ENCODE data around the gene TMEM175.

TMEM175 gene

DNA sequence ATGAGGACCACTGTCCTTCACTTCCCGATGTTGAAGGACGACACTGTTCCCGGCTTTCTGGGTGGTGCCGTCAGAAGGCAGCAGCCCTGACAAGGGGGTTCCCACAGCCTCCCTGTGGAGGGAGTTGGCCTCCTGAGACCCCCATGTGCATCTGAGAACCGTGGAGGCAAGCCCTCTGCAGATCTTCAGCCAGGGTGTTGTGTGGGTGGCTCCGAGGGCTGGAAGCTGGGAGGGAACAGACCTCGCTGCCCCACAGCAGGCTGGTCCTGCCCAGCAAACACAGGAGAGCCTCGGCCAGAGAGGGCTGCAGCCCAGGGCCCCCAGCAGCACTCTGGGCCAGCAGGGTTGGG is 24.9 kb downstream of the TMEM175 start:
- in situ Hi-C loops (cut with HindIII; ENCODE audit: low sequenced_read_pairs): no loop called here

DNA sequence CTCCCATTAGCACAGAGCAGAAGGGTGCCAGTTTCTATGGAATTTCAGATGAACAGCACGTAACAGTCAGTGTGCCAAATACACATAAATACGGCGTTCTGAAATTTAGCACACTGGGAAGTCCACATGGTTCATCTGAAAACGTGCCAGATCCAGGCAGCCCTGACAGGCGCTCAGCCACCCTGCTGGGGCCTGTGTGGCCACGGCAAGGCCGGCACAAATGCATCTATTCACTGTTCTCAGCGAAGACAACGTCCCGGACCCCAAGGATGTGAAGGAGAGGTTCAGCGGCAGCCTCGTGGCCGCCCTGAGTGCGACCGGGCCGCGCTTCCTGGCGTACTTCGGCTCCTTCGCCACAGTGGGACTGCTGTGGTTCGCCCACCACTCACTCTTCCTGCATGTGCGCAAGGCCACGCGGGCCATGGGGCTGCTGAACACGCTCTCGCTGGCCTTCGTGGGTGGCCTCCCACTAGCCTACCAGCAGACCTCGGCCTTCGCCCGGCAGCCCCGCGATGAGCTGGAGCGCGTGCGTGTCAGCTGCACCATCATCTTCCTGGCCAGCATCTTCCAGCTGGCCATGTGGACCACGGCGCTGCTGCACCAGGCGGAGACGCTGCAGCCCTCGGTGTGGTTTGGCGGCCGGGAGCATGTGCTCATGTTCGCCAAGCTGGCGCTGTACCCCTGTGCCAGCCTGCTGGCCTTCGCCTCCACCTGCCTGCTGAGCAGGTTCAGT is 25.5 kb downstream of the TMEM175 start:
- in situ Hi-C loops (cut with HindIII; ENCODE audit: low sequenced_read_pairs): no loop called here

DNA sequence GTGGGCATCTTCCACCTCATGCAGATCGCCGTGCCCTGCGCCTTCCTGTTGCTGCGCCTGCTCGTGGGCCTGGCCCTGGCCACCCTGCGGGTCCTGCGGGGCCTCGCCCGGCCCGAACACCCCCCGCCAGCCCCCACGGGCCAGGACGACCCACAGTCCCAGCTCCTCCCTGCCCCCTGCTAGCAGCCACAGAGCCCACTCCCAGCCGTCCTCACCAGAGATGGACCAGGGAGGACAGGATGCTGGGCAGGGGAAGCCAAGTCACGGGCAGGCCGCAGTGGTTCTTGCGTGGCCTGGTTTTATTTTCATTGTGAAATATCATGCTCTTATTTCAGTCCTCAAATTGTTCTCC is 26.0 kb downstream of the TMEM175 start:
- in situ Hi-C loops (cut with HindIII; ENCODE audit: low sequenced_read_pairs): no loop called here

DNA sequence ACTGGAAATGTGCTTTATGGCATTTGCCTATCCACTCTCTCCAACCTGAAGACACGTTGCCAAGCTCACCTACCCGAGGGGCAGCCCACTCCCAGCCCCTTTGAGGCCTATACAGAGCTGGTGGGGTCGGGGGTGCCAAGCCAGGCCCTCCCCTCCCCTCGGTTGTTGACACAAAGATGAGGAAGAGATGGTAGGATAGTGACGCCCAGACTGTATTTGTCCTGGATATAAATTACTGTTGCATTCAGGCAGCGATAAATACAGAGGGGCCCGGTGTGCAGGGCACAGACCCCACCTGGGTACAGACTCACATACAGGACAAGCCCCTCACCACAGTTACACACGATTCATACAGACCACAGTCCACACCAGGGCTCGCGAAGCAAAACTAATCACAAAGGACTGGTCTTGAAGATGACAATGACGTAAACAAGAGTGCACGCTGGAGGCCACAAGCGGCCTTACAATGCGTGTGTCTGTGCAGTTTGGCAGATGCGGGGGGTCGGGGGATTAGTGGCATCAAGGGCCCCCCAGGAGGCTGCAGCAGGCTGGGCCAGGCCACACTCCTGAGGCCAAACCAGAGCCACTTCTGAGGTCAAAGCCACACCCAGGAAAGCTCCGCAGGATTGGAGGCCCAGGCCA is 26.6 kb downstream of the TMEM175 start:
- in situ Hi-C loops (cut with HindIII; ENCODE audit: low sequenced_read_pairs): no loop called here

DNA sequence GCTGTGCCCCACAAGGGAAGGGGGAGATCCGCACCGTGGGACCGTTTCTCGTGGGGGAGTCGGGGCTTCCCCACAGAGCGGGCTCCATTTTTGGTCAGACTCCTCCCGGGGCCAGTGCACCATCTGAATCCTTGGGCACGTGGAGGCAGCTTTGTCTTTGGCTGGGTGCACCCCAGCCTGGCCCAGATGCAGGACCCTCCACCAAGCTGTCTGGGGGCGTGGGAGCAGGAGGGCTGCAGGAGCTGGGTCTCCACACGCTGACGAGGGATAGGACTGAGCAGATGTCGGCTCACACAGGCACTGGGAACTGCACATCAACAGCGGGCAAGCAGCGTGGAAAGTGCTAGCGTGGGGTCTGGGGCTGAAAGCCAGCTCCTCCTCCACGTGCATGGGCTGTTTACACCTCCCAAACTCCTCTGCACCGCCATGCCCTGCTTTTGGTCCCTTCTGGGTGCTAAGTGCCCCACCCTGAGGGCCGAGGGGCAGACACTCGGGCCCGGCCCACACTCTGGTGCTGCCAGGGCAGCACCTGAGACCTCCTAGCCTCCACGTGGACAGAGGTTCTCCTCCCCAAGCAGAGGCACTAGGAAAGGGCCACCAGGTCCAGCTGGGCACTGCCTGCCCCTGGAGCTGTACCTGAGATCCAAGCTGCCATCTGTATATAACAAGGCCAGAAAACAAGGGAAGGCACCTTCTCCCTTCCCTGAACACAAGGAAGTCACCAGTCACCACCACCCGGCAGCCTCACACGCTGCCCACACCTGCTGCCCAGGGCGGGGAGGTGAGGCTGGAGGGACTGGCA is 27.3 kb downstream of the TMEM175 start:
- in situ Hi-C loops (cut with HindIII; ENCODE audit: low sequenced_read_pairs): no loop called here

DNA sequence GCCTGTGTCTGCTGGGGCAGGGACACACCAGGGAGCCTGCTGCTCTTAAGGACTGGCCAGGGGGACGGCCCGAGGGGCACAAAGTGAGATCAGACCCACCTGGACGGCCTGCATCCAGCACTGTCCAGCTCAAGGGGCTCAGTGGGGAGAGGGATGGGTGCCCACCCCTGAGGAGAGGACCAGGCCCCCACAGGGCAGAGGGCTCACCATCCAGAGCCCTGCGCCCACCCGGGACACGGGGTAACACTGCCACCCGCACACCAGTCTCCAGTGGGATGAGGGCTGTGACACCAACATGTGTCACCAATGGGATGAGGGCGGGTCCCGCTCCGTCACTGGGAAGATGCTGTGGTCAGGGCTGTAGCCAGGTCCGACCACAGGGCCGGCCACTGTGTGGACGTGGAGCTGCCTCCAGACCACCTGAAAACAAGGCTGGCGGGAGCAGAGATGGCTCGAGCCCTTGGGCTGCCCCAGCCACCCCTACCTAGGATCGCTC is 27.9 kb downstream of the TMEM175 start:
- in situ Hi-C loops (cut with HindIII; ENCODE audit: low sequenced_read_pairs): no loop called here

DNA sequence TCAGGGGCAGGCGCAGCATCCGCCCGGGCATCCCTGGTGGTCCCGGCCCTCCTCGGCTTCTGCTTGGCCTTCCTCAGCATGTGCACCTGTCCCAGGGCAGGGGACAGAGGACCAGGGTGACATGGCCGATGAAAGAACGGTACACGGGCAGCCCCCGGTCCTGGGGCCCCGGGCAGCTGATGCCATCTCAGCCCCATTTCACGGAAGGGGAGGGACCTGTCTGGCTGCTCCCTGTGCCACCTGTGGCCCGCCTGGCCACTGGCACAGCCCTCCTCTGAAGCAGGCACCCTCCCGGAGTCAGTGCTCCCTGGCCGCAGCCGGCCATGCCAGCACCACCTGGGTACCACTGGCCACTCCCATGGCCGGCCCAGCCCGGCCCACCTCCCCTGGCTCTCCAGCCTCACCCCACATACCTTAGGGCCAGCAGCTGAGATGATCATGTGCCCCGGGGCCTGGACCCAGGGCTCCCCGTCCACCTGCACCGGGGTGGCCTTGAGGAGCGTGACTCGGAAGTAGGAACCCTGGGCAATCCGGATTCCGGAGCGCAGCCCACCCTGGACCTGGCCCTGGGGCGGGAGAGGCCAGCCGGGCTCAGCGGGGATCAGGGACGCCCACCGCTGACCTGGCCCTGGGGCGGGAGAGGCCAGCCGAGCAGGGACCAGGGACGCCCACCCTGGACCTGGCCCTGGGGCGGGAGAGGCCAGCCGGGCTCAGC is 28.5 kb downstream of the TMEM175 start:
- in situ Hi-C loops (cut with HindIII; ENCODE audit: low sequenced_read_pairs): no loop called here

DNA sequence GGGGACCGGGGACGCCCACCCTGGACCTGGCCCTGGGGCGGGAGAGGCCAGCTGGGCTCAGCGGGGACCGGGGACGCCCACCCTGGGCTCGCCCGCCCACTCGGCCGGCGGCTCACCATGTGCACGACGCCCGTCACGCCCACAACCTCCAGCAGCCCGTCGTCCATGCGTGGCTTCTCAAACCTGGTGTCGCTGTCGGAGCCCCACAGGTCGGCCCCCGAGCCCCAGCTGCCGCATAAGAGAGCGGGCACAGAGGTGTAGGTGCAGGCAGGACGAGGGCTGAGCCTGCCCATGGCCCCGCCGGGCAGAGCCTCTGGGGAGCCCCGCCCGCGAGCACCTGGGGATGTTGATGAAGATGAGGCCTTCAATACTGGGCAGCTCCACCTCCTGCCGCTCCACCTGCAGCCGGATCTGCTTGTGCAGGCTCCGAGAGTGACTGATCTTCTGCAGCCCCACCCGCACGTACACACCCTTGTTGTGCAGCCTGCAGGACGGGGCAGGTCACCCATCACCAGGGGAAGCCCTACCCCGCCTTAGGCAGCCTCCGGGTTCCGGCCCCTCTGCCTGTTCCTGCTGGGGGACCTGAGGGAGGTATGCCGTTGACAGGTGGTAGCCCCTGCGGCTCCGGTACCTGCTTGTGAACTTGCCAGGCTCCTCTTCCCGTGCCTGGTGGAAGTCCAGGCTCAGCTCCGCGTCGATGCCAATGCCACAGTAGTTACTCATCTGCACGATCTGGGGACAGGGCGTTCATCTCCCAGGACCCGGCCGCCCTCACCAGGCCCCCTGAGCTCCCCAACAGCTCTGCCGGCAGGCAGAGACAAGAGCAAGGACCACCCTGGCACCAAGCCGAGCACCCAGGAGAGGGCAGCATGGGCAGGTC is 29.3 kb downstream of the TMEM175 start:
- in situ Hi-C loops (cut with HindIII; ENCODE audit: low sequenced_read_pairs): no loop called here

DNA sequence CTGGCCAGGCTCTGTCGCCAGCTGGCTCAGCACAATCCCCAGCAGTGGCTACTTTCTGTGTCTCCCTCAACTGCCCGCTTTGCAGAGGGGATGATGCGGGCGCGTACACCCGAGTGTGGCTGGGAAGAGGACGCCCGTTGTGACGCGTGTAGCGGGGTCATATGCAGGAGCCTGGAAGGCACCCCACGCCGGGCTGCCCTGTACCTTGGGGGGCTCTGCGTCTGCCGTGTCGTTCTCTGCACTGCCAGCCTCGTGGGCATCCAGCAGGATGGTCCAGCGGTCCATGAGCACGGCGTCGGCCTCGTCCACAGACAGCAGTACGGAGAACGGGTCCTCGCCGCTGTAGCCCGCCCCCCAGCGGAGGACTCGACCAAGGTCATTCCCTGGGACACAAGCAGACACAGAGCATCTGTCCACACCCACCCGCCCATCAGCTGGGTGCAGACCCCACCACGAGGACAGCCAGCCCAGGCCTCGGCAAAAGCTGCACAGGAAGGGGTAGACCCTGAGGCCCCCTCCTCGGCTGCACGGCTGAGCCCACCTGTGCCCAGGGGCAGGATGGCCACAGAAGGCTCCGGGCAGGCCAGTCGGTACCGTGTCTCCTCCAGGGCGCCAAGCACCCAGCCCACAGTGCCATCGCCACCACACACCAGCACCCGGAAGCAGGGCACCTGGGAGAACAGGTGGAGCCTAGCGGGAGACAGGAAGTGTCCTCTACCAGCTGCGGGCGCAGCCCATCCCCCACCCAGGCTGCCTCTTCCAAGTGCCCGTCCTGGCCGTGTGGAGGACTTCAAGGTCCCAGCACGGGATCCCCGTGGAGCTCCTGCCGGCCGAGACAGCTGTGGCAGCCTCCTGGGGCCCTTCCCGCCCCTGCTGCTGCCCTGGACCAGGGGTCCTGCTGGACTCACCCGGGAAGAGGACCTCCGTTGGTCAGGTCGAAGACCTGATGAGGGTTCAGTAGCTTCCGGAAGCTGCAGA is 30.3 kb downstream of the TMEM175 start:
- in situ Hi-C loops (cut with HindIII; ENCODE audit: low sequenced_read_pairs): no loop called here

DNA sequence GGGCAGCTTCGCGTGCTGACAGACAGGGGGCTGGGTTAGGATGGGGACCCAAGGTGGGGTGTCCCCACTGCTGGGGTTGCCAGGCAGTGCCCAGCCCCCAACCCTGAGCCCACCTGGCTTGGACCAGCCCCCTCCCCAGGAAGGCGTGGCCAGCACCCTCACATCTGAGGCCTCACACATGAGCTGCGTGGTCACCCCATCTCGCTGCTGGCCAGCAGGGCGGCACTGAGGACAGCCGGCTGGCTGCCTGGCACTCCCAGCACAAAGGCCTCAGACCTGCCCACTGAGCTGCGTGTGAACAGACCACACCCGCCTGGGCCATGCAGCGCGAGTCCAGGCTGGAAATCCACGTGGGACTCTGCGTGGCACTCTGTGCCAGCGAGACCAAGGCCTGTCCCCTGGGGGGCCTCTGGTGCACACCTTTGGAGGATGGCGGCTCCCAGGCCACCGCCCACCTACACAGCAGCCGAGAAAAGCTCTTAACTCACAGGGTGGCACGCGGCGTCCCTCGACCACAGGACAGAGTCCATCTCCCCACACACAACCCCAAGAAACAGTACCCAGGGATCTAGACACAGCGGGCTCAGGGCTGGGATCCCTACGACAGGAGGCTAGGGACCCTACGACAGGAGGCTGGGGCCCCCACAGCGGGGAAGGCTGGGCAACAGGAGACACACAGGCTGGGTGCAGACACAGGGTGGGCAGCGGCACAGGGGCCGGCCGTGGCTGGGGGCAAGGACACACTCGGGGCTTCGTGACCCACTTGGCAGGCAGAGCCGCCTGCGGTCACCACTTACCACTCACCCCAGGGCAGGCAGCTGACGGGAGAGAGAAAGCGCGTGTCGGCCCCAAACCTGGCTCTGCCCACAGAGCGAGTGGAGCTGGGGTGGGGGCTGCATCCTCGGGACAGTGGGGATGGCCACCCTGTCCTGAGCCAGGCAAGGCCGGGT is 31.3 kb downstream of the TMEM175 start:
- in situ Hi-C loops (cut with HindIII; ENCODE audit: low sequenced_read_pairs): no loop called here

DNA sequence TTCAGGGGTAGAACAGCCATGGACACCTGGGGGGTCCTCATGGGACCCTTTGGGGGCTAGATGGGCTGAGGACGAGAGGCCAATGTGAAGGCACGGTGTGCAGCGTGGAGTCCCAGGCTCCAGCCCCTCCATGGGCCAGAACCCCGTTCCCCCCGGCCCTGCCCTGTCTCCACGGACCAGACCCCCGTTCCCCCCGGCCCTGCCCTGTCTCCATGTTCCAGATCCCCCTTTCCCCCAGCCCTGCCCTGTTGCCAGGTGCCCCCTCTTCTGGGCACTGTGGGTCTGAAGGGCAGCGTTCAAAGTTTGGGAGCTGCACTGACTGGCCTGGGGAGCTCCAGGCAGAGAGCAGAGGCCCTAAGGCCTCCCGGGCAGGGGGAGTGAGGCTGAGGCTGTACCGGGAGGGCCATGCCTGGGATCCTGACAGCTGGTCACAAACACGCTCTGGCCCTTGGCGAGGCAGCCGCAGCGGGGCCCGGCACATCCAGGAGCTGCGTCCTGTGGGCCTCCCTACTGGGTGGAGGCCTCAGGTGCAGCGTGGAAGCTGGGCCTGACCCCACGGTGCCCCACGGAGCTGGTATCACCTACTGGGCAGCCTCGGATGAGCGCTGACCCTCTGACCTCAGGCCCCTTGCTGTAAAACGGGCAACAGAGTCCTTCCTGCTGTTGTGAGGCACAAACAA is 32.2 kb downstream of the TMEM175 start:
- in situ Hi-C loops (cut with HindIII; ENCODE audit: low sequenced_read_pairs): no loop called here

DNA sequence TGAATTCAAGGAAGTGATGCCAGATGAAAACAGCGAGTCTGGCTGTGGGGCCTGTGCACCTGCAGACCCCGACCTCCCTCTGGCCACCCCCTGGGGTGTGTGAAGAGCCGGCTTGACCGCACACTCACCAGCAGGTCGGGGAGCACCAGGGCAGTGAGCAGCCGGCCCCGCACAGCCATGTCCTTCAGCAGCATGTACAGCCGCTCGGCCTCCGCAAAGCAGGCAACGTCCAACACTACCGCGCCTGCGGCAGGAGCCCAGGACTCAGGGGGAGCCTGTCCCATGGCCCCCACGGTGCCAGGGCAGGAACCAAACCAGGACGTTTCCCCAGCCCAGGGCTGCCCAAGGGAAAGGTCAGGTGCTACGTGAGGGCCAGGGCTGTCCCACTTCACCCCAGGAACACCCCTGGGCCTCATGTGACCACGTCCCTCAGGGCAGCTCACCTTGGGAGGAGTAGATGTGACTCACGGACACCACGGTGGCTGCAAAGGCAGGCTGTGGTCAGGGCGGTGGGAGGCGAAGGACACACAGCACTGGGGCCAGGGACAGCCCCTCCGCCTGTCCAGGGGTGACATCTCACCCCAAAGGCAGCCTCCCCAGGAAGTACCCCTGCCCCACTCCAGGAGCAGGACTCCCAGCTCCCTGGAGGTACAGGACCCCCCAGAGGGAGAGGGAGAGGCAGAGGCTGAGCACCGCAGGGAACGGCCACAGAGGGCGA is 32.9 kb downstream of the TMEM175 start:
- in situ Hi-C loops (cut with HindIII; ENCODE audit: low sequenced_read_pairs): no loop called here

DNA sequence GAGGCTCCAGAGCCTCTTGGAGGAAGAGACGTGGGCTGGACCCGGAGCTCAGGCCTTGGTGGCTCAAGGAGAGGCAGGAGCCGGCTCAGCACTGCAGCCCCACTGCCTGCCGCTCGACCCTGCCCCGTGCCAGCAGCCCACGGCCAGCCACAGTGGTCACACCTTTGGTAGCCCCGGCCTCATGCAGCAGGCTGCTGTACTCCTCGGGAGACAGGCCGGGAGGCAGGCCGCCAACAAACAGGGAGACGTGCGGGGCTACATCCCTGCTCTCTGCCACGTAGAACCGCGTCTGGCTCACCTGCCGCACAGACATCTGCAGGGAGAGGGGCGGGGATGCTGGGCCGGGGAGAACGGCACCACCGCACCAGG is 33.5 kb downstream of the TMEM175 start:
- in situ Hi-C loops (cut with HindIII; ENCODE audit: low sequenced_read_pairs): no loop called here

DNA sequence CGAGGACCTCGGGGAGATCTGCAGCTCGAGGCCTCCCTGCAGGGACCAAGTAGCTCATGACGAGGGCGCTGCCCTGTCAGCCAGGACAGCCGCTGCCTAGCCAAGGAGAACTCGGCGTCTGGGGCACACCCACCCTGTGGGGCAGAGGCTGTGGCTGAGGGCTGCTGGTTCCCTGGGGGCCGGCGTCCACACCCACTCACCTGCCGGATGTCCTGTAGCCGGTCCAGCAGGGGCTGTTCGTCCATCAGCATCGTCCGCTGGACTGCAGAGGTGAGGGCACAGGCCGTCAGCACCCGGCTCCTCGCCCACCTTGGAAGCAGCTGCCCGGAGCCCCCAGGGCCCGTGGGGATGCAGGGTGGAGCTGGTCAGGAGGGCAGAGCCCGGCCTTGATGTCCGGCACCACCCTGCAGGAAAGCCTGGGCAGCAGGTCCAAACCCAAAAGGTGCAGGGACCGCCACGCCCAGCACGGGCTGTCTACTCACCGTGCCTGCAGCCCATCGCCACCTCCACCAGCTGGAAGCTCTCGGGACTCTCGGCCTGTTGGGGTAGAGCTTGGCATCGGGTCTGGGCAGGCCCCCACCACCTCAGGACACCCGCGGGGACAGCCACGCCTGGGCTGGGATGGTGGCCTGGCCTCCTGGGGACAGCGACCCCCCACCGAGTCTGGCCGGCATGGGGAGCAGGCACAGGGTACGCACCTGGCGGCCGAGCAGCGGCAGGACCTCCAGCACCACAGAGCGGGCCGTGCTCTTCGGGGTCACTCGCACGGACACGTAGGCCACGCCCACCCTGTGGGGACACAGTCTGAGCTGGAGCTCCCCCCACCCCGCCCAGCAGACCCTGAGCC is 34.2 kb downstream of the TMEM175 start:
- in situ Hi-C loops (cut with HindIII; ENCODE audit: low sequenced_read_pairs): no loop called here

DNA sequence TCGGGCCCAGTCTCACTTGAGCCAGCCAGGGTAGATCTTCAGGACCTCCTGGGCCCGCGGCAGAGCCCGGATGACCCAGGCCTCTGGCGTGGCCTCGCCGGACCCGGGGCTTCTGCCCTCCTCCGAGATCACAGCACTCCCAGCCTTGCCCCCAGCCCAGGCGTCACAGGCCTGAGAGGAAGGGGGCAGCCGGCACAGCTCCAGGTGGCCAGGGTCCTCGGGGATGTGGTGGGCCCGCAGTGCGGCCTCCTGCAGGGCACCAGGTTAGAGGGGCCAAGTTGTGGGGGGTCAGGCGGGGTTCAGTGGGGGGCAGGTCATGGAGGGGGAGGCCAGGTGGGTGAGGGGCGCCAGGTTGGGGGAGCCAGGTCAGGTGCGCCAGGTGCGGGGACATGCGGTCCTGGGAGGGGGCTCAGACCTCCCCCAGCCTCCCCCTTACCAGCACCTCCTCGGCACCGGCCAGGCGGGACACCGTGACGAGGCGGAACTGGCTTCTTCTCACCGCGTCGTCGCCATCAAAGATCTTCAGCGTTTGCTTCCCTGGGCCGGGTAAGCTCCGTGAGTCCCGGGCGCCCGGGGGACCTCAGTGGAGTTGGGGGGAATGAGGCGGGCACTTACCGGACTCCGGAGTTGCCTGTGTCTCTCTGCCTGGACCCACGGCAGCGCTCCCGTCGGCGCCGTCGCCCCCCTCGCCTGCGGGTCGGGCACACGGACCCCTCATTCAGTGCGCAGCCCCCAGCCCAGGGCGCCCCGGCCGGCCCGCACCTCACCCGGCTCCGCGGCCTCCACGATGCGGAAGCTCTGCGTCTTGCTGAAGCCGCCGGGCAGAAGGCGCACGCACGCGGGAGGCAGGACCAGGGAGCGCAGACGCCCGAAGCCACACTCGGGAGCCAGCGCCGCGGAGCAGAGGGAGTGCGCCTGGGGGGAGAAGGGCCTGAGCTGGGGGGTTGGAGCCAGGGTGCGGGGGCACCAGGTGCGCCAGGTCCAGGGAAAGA is 35.1 kb downstream of the TMEM175 start:
- in situ Hi-C loops (cut with HindIII; ENCODE audit: low sequenced_read_pairs): no loop called here
